ENCODE results near the gene EHF.

Gene EHF

GRCh38 chr11:34643311-34643710 is 22.4 kb downstream of the EHF start:
- DNase-seq (ENCODE audit: extremely low spot score), result no peak
- TF ChIP-seq CTCF (IDR thresholded peaks at IDR 0.05; ENCODE audit: control extremely low read depth, extremely low read depth, low read depth, missing control alignments), result no peak
- ChIA-PET POLR2A (no interaction called here), CTCF (interaction anchor here (1.0 to 1.4 kb wide), 4 partner anchors 9 to 29 kb away, joined by 3 to 4 read pairs (median 4); no protein-coding TSS in a partner anchor)

- no peak for DNase-seq (ENCODE audit: extremely low spot score)
- no peak for TF ChIP-seq CTCF (IDR thresholded peaks at IDR 0.05; ENCODE audit: control extremely low read depth, extremely low read depth, low read depth, missing control alignments)
- CTCF ChIA-PET, result interaction anchor here (1.0 to 1.4 kb wide), 2 partner anchors 16 to 29 kb away, joined by 3 to 4 read pairs; no protein-coding TSS in a partner anchor
- POLR2A ChIA-PET, result no interaction called here
Observed at GRCh38 chr11:34643846-34644245, 23.0 kb downstream of the EHF start.

- no peak for TF ChIP-seq CTCF (IDR thresholded peaks at IDR 0.05; ENCODE audit: control extremely low read depth, extremely low read depth, low read depth, missing control alignments)
- ChIA-PET POLR2A (no interaction called here), CTCF (no interaction called here)
- DNase-seq (ENCODE audit: extremely low spot score), result no peak
Observed at GRCh38 chr11:34644669-34645406, 23.9 kb downstream of the EHF start.

- POLR2A ChIA-PET, result no interaction called here
- DNase-seq (ENCODE audit: extremely low spot score), result no peak
- CTCF ChIA-PET, result no interaction called here
- TF ChIP-seq CTCF (IDR thresholded peaks at IDR 0.05; ENCODE audit: control extremely low read depth, extremely low read depth, low read depth, missing control alignments), result no peak
Observed at GRCh38 chr11:34646431-34646830, 25.5 kb downstream of the EHF start.

GRCh38 chr11:34647131-34647530 is 26.2 kb downstream of the EHF start:
- ChIA-PET CTCF (no interaction called here), POLR2A (no interaction called here)
- DNase-seq (ENCODE audit: extremely low spot score), result no peak
- TF ChIP-seq CTCF (IDR thresholded peaks at IDR 0.05; ENCODE audit: control extremely low read depth, extremely low read depth, low read depth, missing control alignments), result no peak

- no peak for DNase-seq (ENCODE audit: extremely low spot score)
- no peak for TF ChIP-seq CTCF (IDR thresholded peaks at IDR 0.05; ENCODE audit: control extremely low read depth, extremely low read depth, low read depth, missing control alignments)
- ChIA-PET POLR2A (no interaction called here), CTCF (no interaction called here)
Observed at GRCh38 chr11:34647532-34647931, 26.6 kb downstream of the EHF start.
